Natural killer cell treated with Interleukin-12 subunit alpha and Interleukin-12 subunit beta and Interleukin-15 and Interleukin-18, amount 100 ng/mL, for 72 hours (primary cell): ENCODE measurements around the gene ACSF2. TPM values are rescaled to one million over a fixed set of nuclear protein-coding genes. Genes with fewer than 3 reads are reported as not detected.

ENCODE experiments used
- ATAC-seq, 2 donors: fragments of 150-1000 bp; cut with Tn5 transposase in 1 of 2; sonication (Bioruptor Pico), chemical (Tn5 transposase) in 1 of 2; 2 replicates each; pipeline ENCODE4 v1.10.0; 2021
- DNase-seq: peaks from one replicate; pipeline ENCODE4 v3.0.0; 2022; ENCODE audit warnings: low spot score
- H3K27ac Mint-ChIP-seq, 2 donors: 1 replicate in 1 of 2; 2 replicates in 1 of 2; pipeline ENCODE4 v1.8.0; 2022; ENCODE audit warnings: mixed read lengths in 2 of 2, mild to moderate bottlenecking in 1 of 2, moderate library complexity in 1 of 2
- H3K27me3 Mint-ChIP-seq, 2 donors: 1 replicate in 1 of 2; 2 replicates in 1 of 2; pipeline ENCODE4 v1.8.0; 2022; ENCODE audit warnings: mixed read lengths in 2 of 2
- H3K36me3 Mint-ChIP-seq: one replicate; pipeline ENCODE4 v1.8.0; 2022; ENCODE audit warnings: mixed read lengths
- H3K4me1 Mint-ChIP-seq, 2 donors: 1 replicate in 1 of 2; 2 replicates in 1 of 2; pipeline ENCODE4 v1.8.0; 2022; ENCODE audit warnings: low read depth in 2 of 2, mixed read lengths in 2 of 2, mild to moderate bottlenecking in 1 of 2
- H3K4me3 Mint-ChIP-seq: one replicate; pipeline ENCODE4 v1.8.0; 2022; ENCODE audit warnings: mixed read lengths
- H3K9me3 Mint-ChIP-seq: 2 replicates; pipeline ENCODE4 v1.8.0; 2022; ENCODE audit warnings: mixed read lengths
- total RNA-seq, 2 donors: library from RNA; stranded (reverse); gene quantifications; one replicate each; pipeline ENCODE4 v1.2.3, GENCODE V29; 2022

Gene ACSF2
- total RNA-seq, 2 donors from 2014 or later = 6.9 to 13.4 TPM

DNA sequence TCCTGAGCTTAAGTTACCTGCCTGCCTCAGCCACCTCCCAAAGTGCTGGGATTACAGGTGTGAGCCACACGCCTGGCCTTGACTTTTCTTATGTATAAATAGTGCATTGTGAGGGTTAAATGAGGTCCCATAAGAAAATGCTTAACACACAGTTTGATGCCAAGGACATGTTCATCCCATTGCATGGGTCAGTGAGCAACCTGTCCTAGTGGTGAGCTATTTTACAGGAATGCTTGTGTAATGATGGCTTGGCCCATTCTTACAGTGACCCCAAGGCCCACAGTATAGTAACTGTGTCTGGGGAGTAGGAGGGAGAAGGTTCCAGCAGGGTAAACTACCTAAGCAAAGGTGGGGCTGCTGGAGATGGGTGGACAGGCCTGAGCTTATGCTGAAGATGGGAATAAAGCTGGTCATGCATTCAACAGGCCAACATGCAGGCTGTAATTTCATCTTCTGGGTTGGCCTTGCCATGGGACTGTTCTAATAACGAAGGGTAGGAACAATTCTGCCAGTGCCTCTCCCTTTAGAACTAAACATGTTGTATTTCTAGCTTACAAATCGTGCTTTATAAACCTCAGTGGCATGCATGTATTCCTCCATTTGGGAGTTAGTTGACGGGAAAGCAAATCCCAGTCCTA lies 6.2 kb downstream of the ACSF2 start:
- H3K4me3 Mint-ChIP-seq = no peak overlapping the region
- DNase-seq = no peak
- no peak for ATAC-seq
- H3K27me3 Mint-ChIP-seq = no peaks in the 10 kb centered on the region
- no peaks in the 10 kb centered on the region for H3K36me3 Mint-ChIP-seq
- no peak overlapping the region for H3K27ac Mint-ChIP-seq
- H3K4me1 Mint-ChIP-seq = no peaks in the 10 kb centered on the region
- no peaks in the 10 kb centered on the region for H3K9me3 Mint-ChIP-seq

DNA sequence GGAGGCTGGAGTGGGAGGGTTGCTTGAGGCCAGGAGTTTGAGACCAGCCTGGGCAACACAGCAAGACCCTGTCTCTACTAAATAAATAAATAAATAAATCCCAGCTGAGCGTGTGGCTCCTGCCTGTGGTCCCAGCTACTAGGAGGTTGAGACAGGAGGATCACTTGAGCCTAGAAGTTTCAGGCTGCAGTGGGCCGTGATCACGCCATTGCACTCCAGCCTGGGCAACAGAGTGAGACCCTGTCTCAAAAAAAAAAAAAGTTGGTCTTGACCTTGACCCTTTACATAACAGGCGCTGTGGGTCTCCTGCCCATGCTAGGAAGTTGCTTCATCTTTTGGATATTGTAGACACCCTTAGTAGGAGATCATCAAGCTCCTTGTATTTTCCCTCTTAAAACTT lies 11.4 kb downstream of the ACSF2 start:
- ATAC-seq = no peak
- Mint-ChIP-seq H3K9me3 (no peaks in the 10 kb centered on the region), H3K4me1 (no peaks in the 10 kb centered on the region), H3K27me3 (no peaks in the 10 kb centered on the region), H3K4me3 (no peak overlapping the region), H3K36me3 (no peaks in the 10 kb centered on the region), H3K27ac (no peak overlapping the region)
- DNase-seq = no peak

DNA sequence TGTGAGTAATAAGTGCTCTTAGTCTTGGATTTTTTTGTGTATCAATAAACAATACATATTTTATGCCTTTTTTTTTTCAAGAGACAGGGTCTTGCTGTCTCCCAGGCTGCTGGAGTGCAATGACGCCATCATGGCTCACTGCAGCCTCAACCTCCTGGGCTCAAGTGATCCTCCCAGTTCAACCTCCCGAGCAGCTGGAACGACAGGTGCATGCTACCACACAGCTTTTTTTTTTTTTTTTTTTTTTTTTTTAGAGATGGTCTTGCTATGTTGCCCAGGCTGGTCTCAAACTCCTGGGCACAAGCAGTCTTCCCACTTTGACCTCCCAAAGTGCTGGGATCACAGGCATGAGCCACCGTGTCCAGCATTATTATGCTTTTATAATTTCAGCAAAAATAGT lies 13.0 kb downstream of the ACSF2 start:
- H3K4me3 Mint-ChIP-seq = no peak overlapping the region
- ATAC-seq (no peak), DNase-seq (no peak)
- no peaks in the 10 kb centered on the region for H3K36me3 Mint-ChIP-seq
- H3K27me3 Mint-ChIP-seq = no peaks in the 10 kb centered on the region
- H3K9me3 Mint-ChIP-seq = no peaks in the 10 kb centered on the region
- no peak overlapping the region for H3K27ac Mint-ChIP-seq
- no peaks in the 10 kb centered on the region for H3K4me1 Mint-ChIP-seq

DNA sequence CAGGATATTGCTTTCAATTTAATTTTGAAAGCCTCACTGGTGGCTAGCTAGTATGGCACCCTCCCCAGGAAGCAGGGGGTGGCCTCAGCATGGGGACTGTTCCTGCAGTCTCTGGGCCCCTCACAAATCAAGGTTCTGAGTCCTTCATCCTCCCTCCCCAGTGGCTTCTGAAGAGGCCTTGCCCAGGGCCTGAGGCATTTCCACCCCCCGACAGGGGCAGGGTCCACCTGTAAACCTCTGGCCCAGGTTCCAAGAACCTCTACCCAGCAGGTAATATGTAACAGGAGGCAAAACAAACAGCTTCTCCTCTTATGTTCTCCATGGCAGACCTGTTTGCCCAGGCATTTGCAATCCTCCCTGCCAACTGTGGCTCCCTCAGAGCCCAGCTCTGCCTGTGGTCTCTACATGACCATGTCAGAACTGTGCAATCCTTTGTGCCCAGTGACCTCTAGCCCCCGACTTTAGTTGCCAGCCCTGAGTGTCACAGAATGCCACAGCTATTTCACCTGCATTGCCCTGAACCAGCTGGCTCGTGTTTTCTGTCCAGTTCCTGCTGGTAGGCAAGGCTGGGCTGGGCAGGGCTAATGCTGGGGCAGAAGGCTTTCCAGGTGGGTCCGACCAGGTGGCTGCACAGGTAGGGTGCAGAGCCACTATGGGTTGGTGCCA lies 14.3 kb downstream of the ACSF2 start:
- ATAC-seq (no peak), DNase-seq (no peak)
- no peaks in the 10 kb centered on the region for H3K4me1 Mint-ChIP-seq
- no peaks in the 10 kb centered on the region for H3K36me3 Mint-ChIP-seq
- H3K4me3 Mint-ChIP-seq = no peak overlapping the region
- no peaks in the 10 kb centered on the region for H3K9me3 Mint-ChIP-seq
- no peaks in the 10 kb centered on the region for H3K27me3 Mint-ChIP-seq
- no peak overlapping the region for H3K27ac Mint-ChIP-seq

DNA sequence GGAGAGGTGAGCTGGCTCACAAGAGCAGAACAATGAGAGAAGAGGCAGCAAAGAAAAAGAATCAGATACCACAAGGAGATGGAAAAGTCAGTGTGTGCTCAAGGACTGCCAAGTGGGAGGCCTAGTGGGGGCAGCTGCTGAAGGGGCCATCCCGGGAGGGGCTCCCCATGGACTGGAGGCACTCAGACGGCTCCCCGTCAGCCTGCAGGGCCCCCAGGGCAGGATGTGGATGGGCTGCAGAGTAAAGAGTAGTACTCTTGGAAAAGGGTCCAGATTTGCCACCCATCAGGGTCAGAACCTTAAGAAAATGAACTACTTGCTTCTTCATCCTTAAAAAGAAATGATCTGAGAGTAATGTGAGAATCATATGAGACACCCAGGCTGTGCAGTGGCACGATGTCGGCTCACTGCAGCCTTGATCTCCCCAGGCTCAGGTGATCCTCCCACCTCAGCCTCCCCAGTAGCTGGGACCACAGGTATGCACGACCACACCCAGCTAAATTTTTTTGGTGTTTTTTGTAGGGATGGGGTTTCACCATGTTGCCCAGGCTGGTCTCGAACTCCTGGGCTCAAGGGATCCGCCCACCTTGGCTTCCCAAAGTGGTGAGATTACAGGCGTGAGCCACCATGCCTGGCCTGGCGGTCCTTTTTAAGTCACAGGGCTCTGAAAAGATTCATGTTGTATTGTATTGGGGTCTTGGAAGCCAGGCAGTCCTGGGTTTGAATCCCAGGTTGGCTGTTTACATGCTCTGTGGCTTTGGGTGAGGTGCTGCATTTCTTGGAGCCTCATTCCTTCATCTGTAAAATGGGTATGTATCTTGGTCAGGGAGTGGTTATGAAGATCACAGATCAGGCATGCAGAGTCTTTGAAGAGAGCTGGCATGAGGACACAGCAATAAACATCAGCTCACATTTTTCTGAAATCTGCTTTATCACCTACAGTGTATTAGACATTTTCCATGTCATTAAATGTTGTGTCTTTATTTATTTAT lies 15.1 kb downstream of the ACSF2 start:
- ATAC-seq (no peak), DNase-seq (no peak)
- no peaks in the 10 kb centered on the region for H3K27me3 Mint-ChIP-seq
- no peaks in the 10 kb centered on the region for H3K9me3 Mint-ChIP-seq
- H3K27ac Mint-ChIP-seq = no peak overlapping the region
- no peaks in the 10 kb centered on the region for H3K36me3 Mint-ChIP-seq
- no peaks in the 10 kb centered on the region for H3K4me1 Mint-ChIP-seq
- H3K4me3 Mint-ChIP-seq = no peak overlapping the region

DNA sequence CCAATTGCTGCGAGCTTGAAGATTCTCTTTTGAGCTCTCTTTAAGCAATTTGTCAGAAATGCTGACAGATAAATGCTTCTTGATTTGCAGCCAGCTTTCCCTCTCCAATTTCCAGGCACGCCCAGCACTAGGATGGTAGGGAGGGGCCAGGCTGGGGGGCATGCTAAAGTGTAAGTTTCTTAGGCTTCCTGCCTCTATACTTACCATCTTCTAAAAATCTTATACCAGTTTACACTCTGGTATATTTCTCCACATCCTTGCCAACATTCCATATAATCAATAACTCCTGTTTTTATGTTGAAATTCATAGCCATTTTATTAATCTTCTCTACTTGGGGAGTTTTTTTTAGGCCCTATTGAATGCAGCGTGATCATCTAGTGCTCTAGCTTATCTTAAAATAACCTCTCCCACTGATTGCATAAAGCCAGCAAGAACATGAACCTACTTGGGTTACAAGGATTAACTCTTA lies 17.5 kb downstream of the ACSF2 start:
- Mint-ChIP-seq H3K9me3 (no peaks in the 10 kb centered on the region), H3K27me3 (no peaks in the 10 kb centered on the region), H3K27ac (no peak overlapping the region), H3K4me3 (no peak overlapping the region), H3K36me3 (no peaks in the 10 kb centered on the region), H3K4me1 (peaks cover 0 to 6% of the 10 kb centered on the region in 2 donors)
- DNase-seq (no peak), ATAC-seq (no peak)

DNA sequence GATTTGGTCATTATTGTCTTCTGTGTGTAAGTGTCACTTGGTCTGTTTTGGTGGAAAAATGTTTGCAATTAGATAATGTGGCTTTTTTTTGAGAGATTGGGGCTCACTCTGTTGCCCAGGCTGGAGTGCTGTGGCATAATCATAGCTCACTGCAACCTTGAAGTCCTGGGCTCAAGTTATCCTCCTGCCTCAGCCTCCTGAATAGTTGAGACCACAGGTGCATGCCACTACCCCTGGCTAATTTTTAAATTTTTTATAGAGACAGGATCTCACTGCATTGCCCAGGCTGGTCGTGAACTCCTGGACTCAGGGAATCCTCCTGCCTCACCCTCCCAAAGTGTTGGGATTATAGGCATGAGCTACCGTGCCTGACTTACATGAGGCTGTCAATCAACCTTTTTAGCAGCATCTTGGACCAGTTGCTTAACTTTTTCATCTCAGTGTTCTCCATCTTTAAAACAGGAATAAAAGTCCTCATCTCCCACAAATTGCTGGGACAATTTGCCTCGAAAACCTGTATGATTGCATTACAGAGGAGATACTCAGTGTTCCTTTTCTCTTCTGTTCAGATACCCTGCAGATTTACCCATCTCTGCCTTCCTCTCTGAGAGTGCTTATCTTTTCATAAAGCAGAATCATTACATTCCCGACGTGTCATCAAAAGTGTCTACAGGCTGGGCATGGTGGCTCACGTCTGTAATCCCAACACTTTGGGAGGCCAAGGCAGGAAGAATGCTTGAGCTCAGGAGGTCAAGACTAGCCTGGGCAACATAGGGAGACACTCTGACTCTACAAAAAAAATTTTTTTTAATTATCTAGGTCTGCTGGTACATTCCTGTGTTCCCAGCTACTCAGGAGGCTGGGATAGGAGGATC lies 19.1 kb downstream of the ACSF2 start:
- Mint-ChIP-seq H3K9me3 (no peaks in the 10 kb centered on the region), H3K36me3 (no peaks in the 10 kb centered on the region), H3K4me3 (no peak overlapping the region), H3K4me1 (peaks cover 0 to 7% of the 10 kb centered on the region in 2 donors), H3K27me3 (no peaks in the 10 kb centered on the region), H3K27ac (no peak overlapping the region)
- DNase-seq (no peak), ATAC-seq (no peak)

DNA sequence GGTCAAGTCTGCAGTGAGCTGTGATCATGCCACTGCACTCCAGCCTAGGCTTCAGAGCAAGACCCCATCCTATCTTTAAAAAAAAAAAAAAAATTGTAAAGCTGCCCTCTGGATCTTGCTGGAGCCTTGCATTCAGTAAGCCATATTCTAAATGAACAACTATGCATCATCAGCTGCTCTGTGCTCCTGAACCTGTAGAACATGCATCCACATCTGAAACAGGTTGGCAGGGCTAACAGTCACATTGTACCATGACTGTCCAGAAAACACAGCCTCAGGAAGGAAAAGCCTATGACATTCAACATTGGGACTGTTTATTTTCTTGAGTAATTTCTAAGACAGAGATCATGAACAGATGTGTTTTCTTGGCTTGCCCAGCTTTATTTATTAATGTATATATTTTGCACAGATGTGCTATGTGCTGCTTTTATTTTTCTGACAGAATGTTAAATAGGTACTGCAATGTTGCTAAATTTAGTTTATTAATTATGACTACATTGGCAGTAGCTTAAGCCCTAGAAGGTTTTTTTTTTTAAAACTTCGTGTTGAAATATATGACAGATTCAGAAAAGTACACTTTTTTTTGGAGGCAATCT lies 19.8 kb downstream of the ACSF2 start:
- H3K9me3 Mint-ChIP-seq = no peaks in the 10 kb centered on the region
- no peak overlapping the region for H3K4me3 Mint-ChIP-seq
- H3K27me3 Mint-ChIP-seq = no peaks in the 10 kb centered on the region
- no peak for DNase-seq
- peaks cover 0 to 7% of the 10 kb centered on the region in 2 donors for H3K4me1 Mint-ChIP-seq
- ATAC-seq = no peak
- H3K36me3 Mint-ChIP-seq = no peaks in the 10 kb centered on the region
- H3K27ac Mint-ChIP-seq = no peak overlapping the region

DNA sequence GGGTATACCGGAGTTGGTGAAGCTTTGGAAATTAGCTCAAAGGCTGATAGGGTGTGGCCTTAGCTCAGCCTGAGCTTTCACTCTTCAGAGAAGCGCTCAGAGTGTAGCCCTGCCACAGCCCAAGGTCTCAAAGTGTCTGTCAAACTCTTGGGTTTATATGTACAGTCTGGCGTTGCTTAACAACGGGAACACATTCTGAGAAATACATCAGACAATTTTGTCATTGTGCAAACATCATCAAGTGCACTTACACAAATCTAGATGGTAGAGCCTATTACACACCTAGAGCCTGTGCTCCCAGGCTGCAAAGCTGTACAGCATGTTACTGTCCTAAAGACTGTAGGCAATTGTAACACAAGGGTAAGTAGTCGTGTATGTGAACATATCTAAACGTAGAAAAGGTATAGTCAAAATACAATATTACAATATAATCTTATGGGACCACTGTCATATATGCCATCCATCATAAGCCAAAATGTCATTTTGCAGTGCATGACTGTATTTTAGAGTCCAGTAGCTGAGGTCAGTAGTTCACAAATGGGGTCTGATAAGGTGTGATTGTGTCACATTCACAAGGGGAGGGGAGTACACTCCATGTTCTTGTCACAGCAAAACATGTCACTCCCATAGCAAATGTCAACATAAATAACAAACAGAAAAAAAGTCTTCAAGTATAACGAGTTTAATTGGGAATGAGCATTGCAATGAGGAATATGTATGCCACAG lies 22.0 kb downstream of the ACSF2 start:
- no peak for DNase-seq
- H3K4me3 Mint-ChIP-seq = no peak overlapping the region
- peaks cover 2 to 7% of the 10 kb centered on the region in 2 donors for H3K4me1 Mint-ChIP-seq
- no peak overlapping the region for H3K27ac Mint-ChIP-seq
- H3K36me3 Mint-ChIP-seq = no peaks in the 10 kb centered on the region
- H3K9me3 Mint-ChIP-seq = no peaks in the 10 kb centered on the region
- H3K27me3 Mint-ChIP-seq = no peaks in the 10 kb centered on the region
- no peak for ATAC-seq

DNA sequence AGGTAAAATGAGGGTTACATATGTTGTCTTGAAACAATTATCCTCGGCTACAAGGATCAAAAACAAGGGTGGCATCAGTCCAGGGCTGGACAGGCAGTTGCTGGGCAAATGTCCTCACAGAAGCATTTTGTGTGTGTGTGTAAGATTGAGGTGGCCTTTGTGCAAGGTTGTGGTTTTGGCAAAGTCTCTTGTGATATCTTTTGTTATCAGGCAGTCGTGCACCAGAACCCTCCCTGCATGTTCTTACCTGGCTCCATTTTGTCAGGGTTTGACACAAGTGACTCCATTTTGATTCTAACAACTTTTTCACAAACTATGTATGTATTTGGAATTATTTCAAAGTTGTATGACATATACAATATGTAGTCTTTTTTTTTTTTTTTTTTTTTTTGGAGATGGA lies 22.6 kb downstream of the ACSF2 start:
- no peak overlapping the region for H3K4me3 Mint-ChIP-seq
- no peaks in the 10 kb centered on the region for H3K9me3 Mint-ChIP-seq
- H3K27me3 Mint-ChIP-seq = no peaks in the 10 kb centered on the region
- no peaks in the 10 kb centered on the region for H3K36me3 Mint-ChIP-seq
- H3K27ac Mint-ChIP-seq = no peak overlapping the region
- ATAC-seq = no peak
- H3K4me1 Mint-ChIP-seq = peaks cover 2 to 7% of the 10 kb centered on the region in 2 donors
- DNase-seq = no peak

DNA sequence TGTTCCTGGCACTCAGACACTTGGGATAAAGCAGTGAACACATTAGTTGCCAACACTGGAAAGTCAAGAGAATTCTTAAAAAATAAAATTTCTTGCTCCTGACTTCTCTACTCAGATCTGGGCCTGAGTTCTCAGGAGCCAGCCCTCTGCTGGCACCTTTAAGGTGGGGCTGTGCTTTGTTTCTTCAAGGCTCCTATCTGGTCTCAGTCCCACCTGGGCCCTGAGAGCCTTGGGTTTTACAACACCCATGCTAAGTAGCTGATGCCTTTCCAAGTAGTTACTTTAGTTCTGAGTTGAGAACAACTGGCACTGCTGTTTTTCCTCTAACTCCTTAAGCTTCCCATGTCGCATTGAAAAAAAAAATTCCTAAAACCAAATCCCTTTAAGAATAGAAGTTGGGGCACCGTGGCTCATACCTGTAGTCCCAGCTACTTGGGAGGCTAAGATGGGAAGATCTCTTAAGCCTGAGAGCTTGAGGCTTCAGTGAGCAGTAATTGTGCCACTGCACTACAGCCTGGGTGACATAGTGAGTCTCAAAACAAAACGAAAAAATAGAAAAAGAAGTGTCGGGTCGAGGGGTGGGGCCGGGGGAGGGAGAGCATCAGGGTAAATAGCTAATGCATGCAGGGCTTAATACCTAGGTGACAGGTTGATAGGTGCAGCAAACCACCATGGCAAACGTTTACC lies 26.1 kb downstream of the ACSF2 start:
- Mint-ChIP-seq H3K36me3 (no peaks in the 10 kb centered on the region), H3K27ac (no peak overlapping the region), H3K4me1 (peaks cover 2 to 7% of the 10 kb centered on the region in 2 donors), H3K27me3 (no peaks in the 10 kb centered on the region), H3K4me3 (no peak overlapping the region), H3K9me3 (no peaks in the 10 kb centered on the region)
- no peak for ATAC-seq
- no peak for DNase-seq

DNA sequence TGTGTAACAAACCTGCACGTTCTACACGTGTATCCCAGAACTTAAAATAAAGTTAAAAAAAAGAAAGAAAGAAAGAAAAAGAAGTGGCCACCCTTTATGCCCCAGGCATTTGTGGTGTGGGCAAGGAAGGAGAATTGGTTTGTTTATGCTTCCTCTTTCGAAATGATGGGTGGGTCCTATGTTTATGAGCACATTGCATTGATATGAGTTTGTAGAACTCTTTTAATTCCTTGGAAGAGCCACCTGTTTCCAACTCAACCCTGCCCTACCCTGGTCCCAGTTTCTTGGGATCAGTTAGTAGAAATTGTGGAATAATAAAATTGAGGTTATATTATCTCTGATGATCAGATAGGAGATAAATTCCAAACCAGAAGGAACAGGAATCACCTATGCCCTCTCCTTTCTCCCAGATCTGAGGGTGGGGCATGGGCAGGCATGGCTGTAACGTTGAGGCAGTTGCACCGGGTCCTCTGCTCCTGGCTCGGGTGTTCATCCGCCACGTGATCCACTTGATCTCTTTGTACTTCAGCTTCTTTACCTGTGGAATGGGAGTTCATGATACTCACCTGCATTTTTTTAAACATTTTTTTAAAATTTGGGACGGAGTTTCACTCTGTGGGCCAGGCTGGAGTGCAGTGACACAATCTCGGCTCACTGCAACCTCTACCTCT lies 26.7 kb downstream of the ACSF2 start:
- Mint-ChIP-seq H3K36me3 (no peaks in the 10 kb centered on the region), H3K4me1 (peaks cover 2 to 7% of the 10 kb centered on the region in 2 donors), H3K4me3 (no peak overlapping the region), H3K9me3 (no peaks in the 10 kb centered on the region), H3K27me3 (no peaks in the 10 kb centered on the region), H3K27ac (no peak overlapping the region)
- no peak for DNase-seq
- no peak for ATAC-seq
